Mesenchymal stem cell (in vitro differentiated cells and primary cell): ENCODE data around the gene ARL6IP4.

Experiments used
- DNase-seq: peaks from one replicate; pipeline ENCODE4 v3.0.0-alpha.2; 2013
- H2AFZ ChIP-seq: one replicate; pipeline ENCODE4 v1.6.1; 2013; ENCODE audit warnings: low read depth, mild to moderate bottlenecking, control low read depth, inconsistent platforms, low read length, moderate library complexity
- H2AK5ac ChIP-seq: 2 replicates; pipeline ENCODE4 v1.6.1; 2013; ENCODE audit warnings: low read length, moderate library complexity, mild to moderate bottlenecking, inconsistent platforms; ENCODE audit not compliant: severe bottlenecking
- H2BK120ac ChIP-seq: one replicate; pipeline ENCODE4 v1.6.1; 2013; ENCODE audit warnings: low read depth, mild to moderate bottlenecking, inconsistent platforms, low read length, moderate library complexity
- H2BK12ac ChIP-seq, 2 experiments: one replicate each; pipeline ENCODE4 v1.6.1; 2013; ENCODE audit warnings: inconsistent platforms in 2 of 2, low read length in 2 of 2, mild to moderate bottlenecking in 2 of 2, moderate library complexity in 2 of 2, control low read depth in 1 of 2
- H2BK15ac ChIP-seq: one replicate; pipeline ENCODE4 v1.6.1; 2013; ENCODE audit warnings: mild to moderate bottlenecking, low read depth, inconsistent platforms; ENCODE audit not compliant: poor library complexity, severe bottlenecking
- H2BK5ac ChIP-seq: 2 replicates; pipeline ENCODE4 v1.6.1; 2013; ENCODE audit warnings: low read depth, mild to moderate bottlenecking, low read length, control low read depth, inconsistent platforms; ENCODE audit not compliant: poor library complexity, severe bottlenecking
- H3K14ac ChIP-seq, 2 experiments: one replicate each; pipeline ENCODE4 v1.6.1; 2013; ENCODE audit warnings: inconsistent platforms in 2 of 2, low read length in 2 of 2, control low read depth in 1 of 2, mild to moderate bottlenecking in 1 of 2, moderate library complexity in 1 of 2
- H3K18ac ChIP-seq, 2 experiments: one replicate each; pipeline ENCODE4 v1.6.1; 2013; ENCODE audit warnings: inconsistent platforms in 2 of 2, low read length in 2 of 2, control low read depth in 1 of 2, low read depth in 1 of 2, mild to moderate bottlenecking in 1 of 2
- H3K23ac ChIP-seq, 2 experiments: one replicate each; pipeline ENCODE4 v1.6.1; 2013; ENCODE audit warnings: inconsistent platforms in 2 of 2, low read length in 2 of 2, mild to moderate bottlenecking in 2 of 2, moderate library complexity in 2 of 2, control low read depth in 1 of 2
- H3K27ac ChIP-seq: 2 replicates; pipeline ENCODE4 v1.5.1; 2013; ENCODE audit warnings: mild to moderate bottlenecking, moderate library complexity, low read length, control low read depth, inconsistent platforms; ENCODE audit not compliant: poor library complexity, severe bottlenecking
- H3K27me3 ChIP-seq, 2 experiments: 2 replicates each; pipeline versions ENCODE4 v1.6.1 to v1.7.0; 2013; ENCODE audit warnings: low read length in 2 of 2, mild to moderate bottlenecking in 2 of 2, moderate library complexity in 2 of 2, control low read depth in 1 of 2, inconsistent platforms in 1 of 2; ENCODE audit not compliant: control insufficient read depth in 1 of 2, insufficient read depth in 1 of 2
- H3K36me3 ChIP-seq, 2 experiments: 2 replicates each; pipeline versions ENCODE4 v1.6.1 to v1.7.0; 2013; ENCODE audit warnings: low read length in 2 of 2, control low read depth in 1 of 2, inconsistent platforms in 1 of 2, low read depth in 1 of 2, mild to moderate bottlenecking in 1 of 2; ENCODE audit not compliant: insufficient read depth in 2 of 2, control insufficient read depth in 1 of 2
- H3K4ac ChIP-seq, 2 experiments: one replicate each; pipeline ENCODE4 v1.6.1; 2013; ENCODE audit warnings: inconsistent platforms in 2 of 2, low read length in 2 of 2, mild to moderate bottlenecking in 2 of 2, moderate library complexity in 2 of 2, control low read depth in 1 of 2, low read depth in 1 of 2
- H3K4me1 ChIP-seq: 2 replicates; pipeline ENCODE4 v1.6.1; 2013; ENCODE audit warnings: low read depth, low read length, control low read depth; ENCODE audit not compliant: control insufficient read depth, insufficient read depth
- H3K4me2 ChIP-seq: 2 replicates; pipeline ENCODE4 v1.6.1; 2013; ENCODE audit warnings: low read length, mild to moderate bottlenecking, inconsistent platforms; ENCODE audit not compliant: poor library complexity, severe bottlenecking
- H3K4me3 ChIP-seq, 2 experiments: 2 replicates each; pipeline versions ENCODE4 v1.5.1 to v1.7.0; 2013; ENCODE audit warnings: low read length in 2 of 2, mild to moderate bottlenecking in 2 of 2, control low read depth in 1 of 2, low read depth in 1 of 2; ENCODE audit not compliant: insufficient read depth in 1 of 2
- H3K79me1 ChIP-seq: replicated peaks from 2 replicates; pipeline ENCODE4 v1.6.1; 2013; ENCODE audit warnings: mild to moderate bottlenecking, control low read depth, low read length, inconsistent platforms; ENCODE audit not compliant: poor library complexity, severe bottlenecking
- H3K9ac ChIP-seq: 2 replicates; pipeline ENCODE4 v1.7.0; 2013; ENCODE audit warnings: mild to moderate bottlenecking, low read length, moderate library complexity
- H3K9me3 ChIP-seq: 2 replicates; pipeline ENCODE4 v1.7.0; 2013; ENCODE audit warnings: mild to moderate bottlenecking, low read length; ENCODE audit not compliant: control insufficient read depth
- H4K8ac ChIP-seq: one replicate; pipeline ENCODE4 v1.6.1; 2013; ENCODE audit warnings: inconsistent platforms, mild to moderate bottlenecking, low read length, moderate library complexity
- H4K91ac ChIP-seq: one replicate; pipeline ENCODE4 v1.6.1; 2013; ENCODE audit warnings: mild to moderate bottlenecking, low read length, inconsistent platforms
- WGBS: methylation state at CpG from one replicate; pipeline ENCODE4 v1.1.7; 2013; ENCODE audit warnings: mixed read lengths; 5-methylcytosine and 5-hydroxymethylcytosine counted together

ARL6IP4 gene

DNA sequence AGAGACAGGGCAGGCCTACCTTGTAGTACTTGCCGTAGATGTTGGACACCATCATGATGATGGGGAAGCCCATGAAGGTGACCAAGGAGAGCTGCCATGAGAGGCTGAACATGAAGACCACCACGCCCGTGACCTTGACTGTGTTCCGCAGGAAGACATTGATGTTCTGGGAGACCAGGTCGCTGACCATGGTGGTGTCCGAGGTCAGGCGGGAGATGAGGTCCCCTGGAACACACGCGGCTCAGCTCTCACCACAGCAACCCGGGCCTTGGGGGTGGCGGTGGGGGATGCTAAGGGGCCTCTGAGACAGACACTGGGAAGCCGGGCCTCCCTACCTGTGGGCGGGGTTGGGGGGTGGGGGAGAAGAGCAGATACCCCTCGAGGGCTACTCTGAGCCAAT, 31.9 kb upstream of the ARL6IP4 start:
- Histone ChIP-seq H3K18ac (no peak overlapping the region), H3K23ac (no peak overlapping the region)
- 91% methylated on average over 14 of the region's 14 CpGs for WGBS

DNA sequence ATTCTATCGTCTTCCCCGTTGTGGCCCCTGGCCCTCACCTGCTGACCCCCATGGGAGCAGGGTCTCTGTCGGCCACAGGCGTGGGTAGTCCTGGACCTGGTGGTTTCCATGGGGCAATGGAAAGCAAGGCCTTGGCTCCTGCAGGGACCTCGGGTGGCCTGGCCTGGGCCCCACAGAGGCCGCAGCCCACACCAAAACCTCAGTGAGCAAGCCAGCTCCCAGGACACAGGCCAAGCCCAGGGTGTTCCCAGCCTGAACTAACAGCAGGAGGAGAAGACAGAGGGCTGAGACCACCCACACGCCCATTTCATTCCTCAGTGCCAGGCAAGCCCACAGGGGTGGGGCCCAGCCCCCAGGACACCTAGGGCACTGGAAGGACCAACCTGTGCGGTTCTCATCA, 31.1 kb upstream of the ARL6IP4 start:
- Histone ChIP-seq H3K23ac (no peak overlapping the region), H3K4me3 (no peak overlapping the region), H3K4me1 (peaks cover 35% of the 10 kb centered on the region), H2BK15ac (no peak overlapping the region), H4K8ac (no peak overlapping the region), H4K91ac (no peak overlapping the region), H3K9me3 (no peaks in the 10 kb centered on the region), H3K18ac (no peak overlapping the region), H3K27ac (no peak overlapping the region), H3K4me2 (no peak overlapping the region), H2BK120ac (no peak overlapping the region), H2AFZ (no peak overlapping the region), H2BK5ac (no peak overlapping the region), H3K4ac (no peak overlapping the region), H3K14ac (no peak overlapping the region), H3K36me3 (peaks cover 0 to 19% of the 10 kb centered on the region in 2 experiments), H3K79me1 (peaks cover 14% of the 10 kb centered on the region), H2AK5ac (peak overlapping the region; percentile 4), H3K9ac (no peak overlapping the region), H3K27me3 (no peaks in the 10 kb centered on the region), H2BK12ac (peak overlapping the region in 1 of 2 experiments; percentile 38)
- no peak for DNase-seq
- WGBS: 96% methylated on average over 8 of the region's 8 CpGs

More for the DNA sequence above, 31.9 kb upstream of the ARL6IP4 start:
- Histone ChIP-seq H3K27me3 (no peaks in the 10 kb centered on the region), H2BK12ac (no peak overlapping the region), H4K8ac (no peak overlapping the region), H3K27ac (no peak overlapping the region), H3K4ac (no peak overlapping the region), H2BK120ac (no peak overlapping the region), H3K36me3 (peaks cover 0 to 19% of the 10 kb centered on the region in 2 experiments), H3K4me3 (no peak overlapping the region), H2AFZ (no peak overlapping the region), H2AK5ac (no peak overlapping the region), H3K4me1 (peaks cover 38% of the 10 kb centered on the region), H2BK15ac (peak overlapping the region; percentile 6), H3K4me2 (no peak overlapping the region), H2BK5ac (no peak overlapping the region), H3K79me1 (peaks cover 14% of the 10 kb centered on the region), H3K9me3 (no peaks in the 10 kb centered on the region), H3K14ac (no peak overlapping the region), H4K91ac (no peak overlapping the region), H3K9ac (no peak overlapping the region)
- no peak for DNase-seq

DNA sequence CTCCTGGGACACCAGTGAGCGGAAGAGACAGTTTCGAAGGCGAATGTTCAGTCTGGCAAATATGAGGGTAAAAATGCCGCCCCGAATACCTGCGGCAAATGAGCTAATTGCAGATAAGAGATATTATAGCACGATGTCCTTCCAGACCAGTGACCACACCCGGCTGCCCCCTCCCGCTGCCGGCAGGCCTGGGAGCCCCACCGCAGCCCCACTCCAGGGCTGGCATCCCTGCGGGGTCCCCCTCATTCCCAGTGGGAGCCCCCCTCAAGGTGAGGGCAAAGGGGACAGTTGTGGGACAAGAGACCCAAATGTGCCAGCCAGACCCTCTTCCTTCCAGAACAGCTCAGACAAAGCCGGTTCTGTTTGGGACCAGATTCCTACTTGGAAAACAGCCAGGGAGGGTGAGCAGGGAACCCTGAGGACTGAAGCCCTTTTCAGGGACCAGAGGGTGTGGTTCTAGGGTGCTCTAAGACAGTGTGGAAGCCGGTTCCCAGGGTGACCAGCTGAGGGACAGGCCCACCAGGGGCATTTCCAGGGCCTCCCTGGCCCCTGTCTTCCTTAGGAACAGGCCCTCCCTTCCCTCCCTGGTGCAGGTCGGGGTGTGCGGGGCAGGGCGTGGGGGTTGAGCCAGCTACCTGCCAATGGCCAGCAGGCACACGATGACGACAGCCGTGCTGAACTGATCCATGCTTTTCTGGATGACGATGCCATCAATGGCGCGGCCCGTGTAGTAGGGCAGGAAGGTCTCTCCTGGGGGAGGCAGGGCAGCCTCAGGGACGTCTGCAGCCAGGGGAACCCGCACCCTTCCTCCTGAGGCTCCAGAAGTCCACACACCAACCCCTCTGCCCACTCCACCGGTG, 30.4 kb upstream of the ARL6IP4 start:
- no peaks in the 10 kb centered on the region for H3K9me3 ChIP-seq
- no peak for DNase-seq
- no peak overlapping the region for H3K23ac ChIP-seq
- H3K14ac ChIP-seq: no peak overlapping the region
- H4K91ac ChIP-seq: no peak overlapping the region
- H3K79me1 ChIP-seq: peaks cover 17% of the 10 kb centered on the region
- H2BK15ac ChIP-seq: no peak overlapping the region
- no peak overlapping the region for H3K4ac ChIP-seq
- 97% methylated on average over 27 of the region's 27 CpGs for WGBS
- H3K9ac ChIP-seq: no peak overlapping the region
- H2AFZ ChIP-seq: no peak overlapping the region
- H3K27me3 ChIP-seq: no peaks in the 10 kb centered on the region
- H3K27ac ChIP-seq: no peak overlapping the region
- H3K36me3 ChIP-seq: peaks cover 0 to 19% of the 10 kb centered on the region in 2 experiments
- no peak overlapping the region for H3K4me3 ChIP-seq
- peaks cover 31% of the 10 kb centered on the region for H3K4me1 ChIP-seq
- peak overlapping the region in 1 of 2 experiments; percentile 38 for H2BK12ac ChIP-seq
- H2BK5ac ChIP-seq: no peak overlapping the region
- H2AK5ac ChIP-seq: peak overlapping the region; percentile 4
- no peak overlapping the region for H2BK120ac ChIP-seq
- no peak overlapping the region for H3K18ac ChIP-seq
- H4K8ac ChIP-seq: no peak overlapping the region
- no peak overlapping the region for H3K4me2 ChIP-seq

DNA sequence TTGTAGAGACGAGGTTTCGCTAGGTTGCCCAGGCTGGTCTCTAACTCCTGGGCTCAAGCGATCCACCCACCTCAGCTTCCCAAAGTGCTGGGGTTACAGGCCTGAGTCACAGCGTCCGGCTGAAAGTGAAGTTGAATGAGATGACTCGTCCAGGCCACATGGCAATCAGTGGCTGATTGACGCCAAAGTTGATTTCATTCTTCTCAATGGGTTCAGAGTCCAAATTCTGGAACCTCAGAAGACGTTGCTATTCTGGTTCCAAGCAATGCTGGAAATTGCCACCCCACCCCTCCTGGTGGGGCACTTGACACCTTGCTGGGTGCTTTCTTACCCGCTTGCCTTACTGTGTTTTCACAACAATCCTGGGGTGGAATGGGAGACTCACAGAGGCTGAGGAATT, 29.1 kb upstream of the ARL6IP4 start:
- Histone ChIP-seq H3K9me3 (no peaks in the 10 kb centered on the region), H3K4me3 (no peak overlapping the region), H3K9ac (peak overlapping the region; percentile 41), H3K4me2 (no peak overlapping the region), H3K18ac (no peak overlapping the region), H4K8ac (no peak overlapping the region), H3K27me3 (no peaks in the 10 kb centered on the region), H3K36me3 (peaks cover 0 to 19% of the 10 kb centered on the region in 2 experiments), H2BK12ac (peak overlapping the region in 1 of 2 experiments; percentile 75), H4K91ac (no peak overlapping the region), H2AK5ac (no peak overlapping the region), H2AFZ (no peak overlapping the region), H2BK120ac (no peak overlapping the region), H3K23ac (no peak overlapping the region), H3K4me1 (peaks cover 27% of the 10 kb centered on the region), H2BK15ac (peak overlapping the region; percentile 30), H2BK5ac (no peak overlapping the region), H3K79me1 (peaks cover 18% of the 10 kb centered on the region), H3K14ac (no peak overlapping the region), H3K4ac (no peak overlapping the region), H3K27ac (no peak overlapping the region)
- DNase-seq: peak; percentile 60
- 63% methylated on average over 9 of the region's 9 CpGs for WGBS
